ENCODE measurements around the gene DBNDD2.

The DBNDD2 gene

DNA sequence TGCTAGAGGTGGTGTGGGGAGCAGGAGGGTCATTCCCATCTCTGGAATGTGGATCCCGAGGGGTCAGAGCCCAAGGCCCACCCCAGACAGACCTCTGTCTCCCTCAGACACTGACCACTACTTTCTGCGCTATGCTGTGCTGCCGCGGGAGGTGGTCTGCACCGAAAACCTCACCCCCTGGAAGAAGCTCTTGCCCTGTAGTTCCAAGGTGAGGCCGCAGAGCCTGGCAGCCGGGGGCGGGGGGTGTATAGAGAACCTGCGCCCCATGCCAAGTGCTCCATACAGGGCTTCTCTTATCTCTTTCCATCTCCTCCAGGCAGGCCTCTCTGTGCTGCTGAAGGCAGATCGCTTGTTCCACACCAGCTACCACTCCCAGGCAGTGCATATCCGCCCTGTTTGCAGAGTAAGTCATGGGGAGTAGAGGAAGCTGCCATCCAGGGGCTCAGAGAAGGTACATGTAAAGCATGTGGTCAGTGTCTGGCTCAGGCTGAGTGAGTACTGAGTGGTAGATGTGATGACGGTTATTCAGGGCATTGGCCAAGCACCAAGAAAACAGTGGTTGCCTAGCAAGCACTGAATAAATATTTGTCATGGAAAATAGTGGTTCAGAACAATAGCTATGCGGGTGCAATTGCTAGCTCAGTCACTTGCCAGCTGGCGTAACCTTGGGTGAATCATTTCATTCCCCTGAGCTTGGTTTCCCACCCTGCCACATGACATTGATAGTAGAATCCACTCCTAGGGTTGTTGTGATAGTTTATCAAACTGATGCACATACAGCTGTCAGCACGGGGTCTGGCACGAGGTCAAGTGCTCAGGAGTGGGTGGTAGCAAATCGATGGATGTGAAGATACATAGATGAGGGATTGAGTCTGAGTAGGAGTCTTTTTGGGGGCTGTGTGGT, 11.4 kb downstream of the DBNDD2 start:
- peak; percentile 53 for DNase-seq

DNA sequence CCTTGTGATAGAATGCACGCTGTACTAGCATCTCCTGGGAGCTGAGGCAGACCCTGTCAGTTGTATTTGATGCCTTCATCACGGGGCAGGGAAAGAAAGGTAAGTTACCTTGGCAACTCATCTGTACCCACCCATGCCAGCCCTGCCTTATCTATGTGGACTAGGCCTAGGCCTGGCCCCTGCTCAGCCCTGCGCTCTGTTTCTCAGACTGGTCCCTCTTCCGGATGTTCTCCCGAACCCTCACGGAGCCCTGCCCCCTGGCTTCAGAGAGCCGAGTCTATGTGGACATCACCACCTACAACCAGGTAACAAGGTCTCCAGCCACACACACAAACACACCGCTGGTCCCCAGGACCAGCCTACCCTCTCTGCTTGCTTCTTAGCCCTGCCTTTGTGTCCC, 12.0 kb downstream of the DBNDD2 start:
- no peak for DNase-seq

DNA sequence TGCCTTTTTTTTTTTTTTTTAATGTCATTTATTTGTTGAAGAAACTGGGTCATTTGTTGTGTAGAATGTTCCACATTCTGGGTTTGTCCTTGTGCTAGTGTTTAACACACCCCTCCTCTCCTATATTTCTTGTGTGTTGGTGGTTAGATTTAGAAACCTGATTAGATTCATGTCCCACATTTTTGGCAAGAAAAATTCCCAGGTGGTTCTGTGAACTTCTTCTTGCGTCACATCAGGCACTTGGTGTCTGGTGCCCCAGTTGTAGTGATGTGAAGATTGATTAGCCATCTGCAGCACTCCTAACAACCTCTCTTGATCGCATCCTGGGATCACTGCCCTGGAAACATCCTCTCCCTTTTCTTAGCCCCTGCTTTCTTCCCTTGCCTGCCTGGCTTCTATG, 15.6 kb downstream of the DBNDD2 start:
- no peak for DNase-seq

DNA sequence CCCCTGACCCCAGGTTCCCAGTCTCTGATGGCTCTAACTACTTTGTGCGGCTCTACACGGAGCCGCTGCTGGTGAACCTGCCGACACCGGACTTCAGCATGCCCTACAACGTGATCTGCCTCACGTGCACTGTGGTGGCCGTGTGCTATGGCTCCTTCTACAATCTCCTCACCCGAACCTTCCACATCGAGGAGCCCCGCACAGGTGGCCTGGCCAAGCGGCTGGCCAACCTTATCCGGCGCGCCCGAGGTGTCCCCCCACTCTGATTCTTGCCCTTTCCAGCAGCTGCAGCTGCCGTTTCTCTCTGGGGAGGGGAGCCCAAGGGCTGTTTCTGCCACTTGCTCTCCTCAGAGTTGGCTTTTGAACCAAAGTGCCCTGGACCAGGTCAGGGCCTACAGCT, 17.5 kb downstream of the DBNDD2 start:
- no peak for DNase-seq

DNA sequence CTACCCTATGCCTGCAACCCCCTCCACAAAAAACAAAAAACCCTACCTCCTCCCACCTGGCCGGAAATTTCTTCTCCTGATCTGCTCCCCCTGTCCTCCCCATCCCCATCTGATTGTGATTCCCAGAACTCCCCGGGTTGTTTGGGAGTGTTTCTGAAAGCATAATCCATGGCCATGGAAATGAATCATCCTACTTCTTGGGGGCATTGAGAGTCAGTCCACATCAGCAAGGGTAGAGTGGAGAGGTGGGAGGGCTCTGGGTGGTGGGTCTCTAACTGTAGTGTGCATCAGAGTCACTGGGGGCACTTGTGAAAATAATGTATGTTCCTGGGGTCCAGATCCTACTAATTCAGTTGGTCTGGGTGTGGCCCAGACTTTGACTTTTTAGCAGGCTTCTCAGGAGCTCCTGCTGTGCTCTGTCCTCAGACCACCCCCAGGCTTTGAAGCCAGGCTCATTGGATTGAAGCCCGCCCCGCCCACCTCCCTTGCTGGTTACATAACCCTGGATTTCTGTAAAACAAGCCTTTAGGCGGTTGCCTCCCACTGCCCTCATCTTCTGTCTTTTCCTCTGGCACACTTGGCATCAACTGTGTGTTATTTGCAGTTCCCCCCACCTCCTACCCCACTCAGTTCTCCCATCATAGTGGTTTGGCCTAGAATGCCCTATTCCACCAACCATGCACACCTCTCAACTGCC, 18.4 kb downstream of the DBNDD2 start:
- DNase-seq: no peak

DNA sequence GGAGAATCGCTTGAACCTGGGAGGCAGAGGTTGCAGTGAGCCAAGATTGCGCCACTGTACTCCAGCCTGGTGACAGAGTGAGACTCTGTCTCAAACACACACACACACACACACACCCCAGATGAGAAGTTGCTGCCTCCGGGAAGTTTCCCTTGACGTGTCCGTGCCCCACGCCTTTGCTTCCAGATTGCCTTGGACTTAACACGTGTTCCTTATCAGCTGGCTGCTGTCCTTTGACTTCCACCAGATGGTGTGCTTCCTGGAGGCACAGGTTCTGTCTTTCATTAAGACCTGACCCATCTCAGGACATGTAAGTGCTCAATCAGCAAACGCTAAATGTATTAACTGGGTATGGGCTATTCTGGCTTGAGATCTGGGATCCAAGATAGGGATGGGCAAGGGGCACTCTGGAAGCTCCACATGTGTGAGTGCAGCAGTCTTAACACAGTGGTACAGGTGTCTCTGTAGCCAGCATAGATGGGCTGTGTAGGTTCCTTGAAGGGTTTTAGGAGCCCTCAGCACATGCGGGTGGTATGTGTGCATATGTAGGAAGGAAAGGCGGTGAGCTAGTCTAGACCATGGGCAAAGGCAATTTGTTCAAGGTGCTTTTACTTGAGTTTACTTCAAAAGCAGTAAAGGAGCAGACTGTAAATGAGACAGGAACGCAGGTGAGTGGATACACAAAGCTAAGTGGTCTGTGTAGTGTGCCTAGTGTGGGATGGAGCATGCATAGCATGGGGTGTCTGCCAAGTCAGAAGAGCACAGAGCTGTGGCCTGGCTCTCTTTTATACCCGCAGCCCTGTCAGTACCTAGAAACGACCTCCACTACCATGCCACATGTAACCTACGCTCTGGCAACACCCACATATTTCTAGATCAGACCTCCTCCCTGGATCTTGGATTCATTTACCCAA, 19.4 kb downstream of the DBNDD2 start:
- no peak for DNase-seq

DNA sequence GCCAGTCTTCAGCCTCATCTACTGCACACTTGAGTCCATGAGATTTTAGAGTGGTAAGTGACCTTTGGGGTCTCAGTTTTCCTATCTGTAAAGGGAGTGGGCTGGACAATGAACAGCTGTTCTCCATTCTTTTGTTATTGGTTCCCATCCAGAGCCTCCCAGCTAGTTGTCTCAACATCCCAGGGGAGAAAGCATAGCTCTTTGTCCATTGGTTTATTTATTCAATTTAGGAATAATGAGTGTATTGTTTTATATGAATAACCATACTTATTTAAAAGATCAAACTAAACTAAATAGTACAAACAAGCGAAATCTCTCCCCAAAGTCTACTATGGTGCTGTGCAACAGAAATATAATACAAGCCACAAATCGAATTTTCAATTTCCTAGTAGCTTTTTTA, 21.5 kb downstream of the DBNDD2 start:
- DNase-seq: no peak

DNA sequence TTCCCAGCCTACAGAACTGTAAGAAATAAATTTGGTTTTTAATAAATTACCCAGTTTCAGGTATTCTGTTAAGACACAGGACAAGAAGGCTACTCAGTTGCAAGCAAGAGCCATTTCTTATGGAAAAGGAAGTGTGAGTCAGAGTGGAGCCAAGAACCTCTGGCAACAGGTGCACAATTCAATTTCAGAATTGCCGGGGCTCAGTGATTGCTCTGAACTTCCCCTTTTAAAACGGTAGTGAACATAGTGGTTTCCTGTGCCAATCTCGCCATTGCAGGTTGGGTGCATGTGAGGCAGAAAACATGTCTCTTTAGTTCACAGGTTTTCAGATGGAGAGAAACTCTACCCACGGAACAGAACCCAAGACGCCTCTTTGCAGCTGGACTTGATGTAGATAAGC, 24.2 kb downstream of the DBNDD2 start:
- no peak for DNase-seq

DNA sequence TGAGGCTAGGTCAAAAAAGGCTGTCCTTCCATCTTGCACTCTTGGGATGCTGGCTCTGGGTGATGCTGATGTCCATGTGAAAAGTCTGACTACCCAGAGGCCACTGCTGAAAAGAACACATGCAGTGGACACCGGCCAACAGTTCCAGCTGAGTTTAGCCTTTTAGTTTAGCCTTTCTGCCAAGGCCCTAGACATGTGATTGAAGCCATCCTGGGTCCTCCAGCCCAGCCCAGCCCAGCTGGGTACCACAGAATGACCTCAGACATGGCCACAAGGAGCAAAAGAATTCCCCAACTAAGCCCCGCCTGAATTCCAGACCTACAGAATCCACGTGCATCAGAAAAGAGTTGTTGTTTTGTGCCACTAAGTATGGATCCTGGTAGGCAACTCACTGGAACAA, 25.2 kb downstream of the DBNDD2 start:
- DNase-seq: no peak

DNA sequence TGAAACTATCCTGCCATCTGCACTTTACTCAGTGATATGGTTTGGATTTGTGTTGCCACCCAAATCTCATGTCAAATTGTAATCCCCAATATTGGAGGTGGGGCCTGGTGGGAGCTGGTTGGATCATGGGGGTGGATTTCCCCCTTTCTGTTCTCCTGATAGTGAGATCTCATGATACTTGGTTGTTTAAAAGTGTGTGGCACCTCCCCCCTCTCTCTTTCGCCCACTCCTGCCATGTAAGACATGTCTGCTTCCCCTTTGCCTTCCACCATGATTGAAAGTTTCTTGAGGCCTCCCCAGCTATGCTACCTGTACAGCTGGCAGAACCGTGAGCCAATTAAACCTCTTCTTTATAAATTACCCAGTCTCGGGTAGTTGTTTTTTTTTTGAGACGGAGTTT, 25.9 kb downstream of the DBNDD2 start:
- DNase-seq: no peak

DNA sequence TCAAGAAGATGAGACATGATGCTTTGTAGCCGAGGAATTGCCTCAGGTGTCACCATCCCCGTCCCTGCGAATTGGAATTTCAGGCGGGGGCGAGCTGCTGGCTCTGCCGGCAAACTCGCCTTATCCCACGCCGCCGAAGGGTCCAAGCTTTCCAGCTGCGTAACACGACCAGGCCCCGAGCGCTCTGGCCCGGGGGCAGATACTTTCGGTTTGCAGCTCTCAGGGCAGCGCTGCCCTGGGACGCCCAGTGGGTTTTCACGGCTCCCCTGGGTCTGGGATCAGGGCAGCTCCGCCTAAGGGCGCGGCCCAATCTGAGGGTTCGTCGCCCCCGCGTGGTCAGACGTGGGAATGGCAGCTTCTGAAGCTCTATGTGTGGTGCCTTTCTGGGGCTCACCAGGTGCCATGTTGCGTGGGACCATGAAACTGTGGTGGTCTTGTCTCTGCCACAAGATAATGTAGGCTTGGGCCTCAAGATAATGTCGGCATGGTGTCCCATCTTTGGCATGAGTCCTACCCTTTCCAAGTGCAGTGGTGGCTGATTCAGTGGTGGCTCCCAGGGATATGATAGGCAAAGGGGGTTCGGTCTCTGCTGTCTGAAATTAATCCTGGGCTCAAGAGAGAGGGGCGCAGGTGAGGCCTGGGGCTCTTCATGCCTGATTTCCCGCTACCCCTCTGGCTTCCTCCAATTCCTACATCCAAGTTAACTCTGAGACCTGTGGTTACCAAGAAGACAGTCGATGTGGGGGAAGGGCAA, 28.8 kb downstream of the DBNDD2 start:
- DNase-seq: peak; percentile 71

DNA sequence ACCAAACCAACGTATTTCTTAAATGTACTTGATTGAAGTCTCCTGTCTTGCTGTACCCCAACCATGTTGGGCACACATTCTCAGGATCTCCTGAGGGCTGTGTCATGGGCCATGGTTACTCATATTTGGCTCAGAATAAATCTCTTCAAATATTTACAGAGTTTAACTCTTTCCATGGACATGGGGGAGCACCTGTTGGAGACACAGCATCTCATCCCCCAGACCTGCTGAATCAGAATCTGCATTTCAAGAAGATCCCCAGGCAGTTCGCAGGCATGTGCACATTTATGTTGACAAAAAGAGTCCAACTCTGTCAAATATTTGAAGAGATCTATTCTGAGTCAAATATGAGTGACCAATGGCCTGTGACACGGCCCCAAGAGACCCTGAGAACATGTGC, 32.3 kb downstream of the DBNDD2 start:
- no peak for DNase-seq

DNA sequence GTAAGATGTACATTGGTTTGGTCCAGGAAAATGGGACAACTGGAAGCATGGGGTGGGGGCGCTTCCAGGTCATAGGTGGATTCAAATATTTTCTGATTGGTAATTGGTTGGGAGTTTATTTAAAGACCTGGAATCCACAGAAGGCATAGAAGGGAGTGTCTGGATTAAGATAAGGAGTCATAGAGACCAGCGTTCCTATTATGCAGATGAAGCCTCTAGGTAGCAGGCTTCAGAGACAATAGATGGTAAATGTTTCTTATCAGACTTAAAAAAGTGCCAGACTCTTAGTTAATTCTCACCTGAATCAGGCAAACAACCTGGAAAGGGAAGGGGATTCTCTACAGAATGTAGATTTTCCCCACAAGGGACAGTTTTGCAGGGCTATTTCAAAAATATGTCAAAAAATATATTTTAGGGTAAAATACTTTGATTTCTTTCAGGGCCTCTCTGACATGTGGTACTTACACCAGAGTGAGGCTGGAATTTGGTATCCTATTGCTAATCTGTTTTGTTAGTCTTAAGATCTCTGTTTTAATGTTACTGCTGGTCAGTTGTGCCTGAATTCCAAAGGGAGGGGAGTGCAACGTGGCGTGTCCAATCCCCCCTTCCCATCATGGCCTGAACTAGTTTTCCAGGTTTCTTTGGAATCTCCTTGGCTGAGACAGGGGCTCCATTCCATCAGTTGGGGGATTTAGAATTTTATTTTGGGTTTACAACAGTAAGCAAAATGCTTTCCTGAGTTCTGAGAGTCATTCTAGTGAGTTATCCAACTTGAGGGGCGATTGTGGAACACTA, 33.0 kb downstream of the DBNDD2 start:
- no peak for DNase-seq

DNA sequence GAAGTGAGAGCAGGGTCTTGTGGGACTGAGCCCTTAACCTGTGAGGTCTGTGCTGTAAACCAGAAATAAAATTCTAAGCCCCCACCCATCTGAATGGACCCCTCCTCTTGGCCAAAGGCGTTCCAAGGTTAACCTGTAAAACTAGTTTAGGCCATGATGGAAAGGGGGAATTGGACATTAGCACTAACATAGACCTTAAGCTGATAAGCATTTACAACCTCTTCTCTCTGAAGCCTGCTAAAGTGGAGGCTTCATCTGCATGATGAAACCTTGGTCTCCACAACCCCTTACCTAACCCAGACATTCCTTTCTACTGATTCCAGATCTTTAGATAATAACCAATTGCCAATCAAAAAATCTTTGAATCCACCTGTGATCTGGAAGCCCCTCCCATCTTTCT, 33.7 kb downstream of the DBNDD2 start:
- no peak for DNase-seq

DNA sequence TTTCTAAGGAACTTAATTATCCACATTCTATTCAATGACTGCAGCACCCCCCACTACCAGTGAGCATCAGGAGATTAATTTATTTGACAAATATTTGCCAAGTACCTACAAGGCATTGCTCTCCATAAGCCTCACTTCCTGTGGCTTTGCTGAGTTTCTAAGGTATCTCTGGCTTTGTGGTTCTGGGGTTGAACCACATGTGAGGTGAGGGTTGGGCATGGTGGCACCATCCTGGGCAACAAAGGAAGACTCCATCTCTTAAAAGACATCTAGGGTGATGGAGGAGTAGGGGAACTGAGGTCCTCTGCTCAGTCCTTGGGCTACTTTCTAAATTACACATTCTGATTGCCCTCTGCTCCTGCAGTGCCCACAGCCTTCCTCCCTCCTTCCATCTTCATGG, 36.0 kb downstream of the DBNDD2 start:
- DNase-seq: no peak

DNA sequence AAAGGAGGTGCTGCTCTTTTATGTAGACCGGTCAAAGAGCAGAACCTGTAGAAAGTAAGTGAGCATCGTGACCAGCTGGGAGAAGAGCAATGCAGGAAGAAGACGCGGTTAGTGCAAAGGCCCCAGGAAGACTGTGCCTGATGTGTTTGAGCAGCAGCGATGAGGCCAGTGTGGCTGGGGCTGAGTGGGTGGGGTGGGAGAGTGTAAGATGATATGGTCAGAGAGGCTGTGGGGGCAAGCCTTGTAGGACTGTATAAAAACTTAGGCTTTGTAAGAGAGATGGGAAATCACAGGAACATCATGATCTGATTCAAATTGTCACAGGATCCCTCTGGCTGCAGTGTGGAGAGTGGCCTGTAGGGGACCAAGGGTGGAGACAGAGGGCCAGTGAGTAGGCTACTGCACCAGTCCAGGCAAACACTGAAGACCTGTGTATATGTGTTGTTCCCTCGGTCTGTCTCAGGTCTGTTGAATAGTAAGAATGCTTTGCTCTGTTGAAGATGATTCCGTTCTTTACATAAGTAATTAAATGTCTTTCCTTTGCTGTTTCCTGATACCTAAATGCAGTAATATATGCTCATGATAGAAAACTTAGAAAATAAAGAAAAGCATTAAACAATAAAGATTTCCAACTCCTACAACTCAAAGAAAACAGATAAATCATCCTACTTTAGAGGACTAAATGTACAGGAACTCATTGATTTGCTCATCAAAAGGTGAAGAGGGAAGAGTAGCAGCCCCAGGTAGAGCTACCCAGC, 37.9 kb downstream of the DBNDD2 start:
- no peak for DNase-seq

DNA sequence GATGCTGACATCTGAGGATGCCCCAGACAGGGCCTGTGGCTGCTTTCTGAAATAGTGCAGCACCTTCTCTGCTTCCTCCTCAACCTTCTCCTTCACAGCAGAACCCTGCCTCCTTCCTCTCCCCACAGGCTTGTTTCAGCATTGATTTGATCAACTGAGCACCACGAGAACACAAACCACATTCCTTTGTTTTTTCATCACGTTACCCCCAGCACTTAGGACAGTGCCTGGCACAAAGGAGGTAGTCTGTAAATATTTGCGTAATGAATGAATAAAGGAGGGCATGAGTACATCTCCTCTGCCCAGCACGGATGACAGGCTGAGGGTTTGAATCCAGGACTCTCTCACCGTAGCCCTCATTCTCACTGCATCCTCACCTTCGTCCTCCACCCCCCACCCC, 40.2 kb downstream of the DBNDD2 start:
- no peak for DNase-seq

DNA sequence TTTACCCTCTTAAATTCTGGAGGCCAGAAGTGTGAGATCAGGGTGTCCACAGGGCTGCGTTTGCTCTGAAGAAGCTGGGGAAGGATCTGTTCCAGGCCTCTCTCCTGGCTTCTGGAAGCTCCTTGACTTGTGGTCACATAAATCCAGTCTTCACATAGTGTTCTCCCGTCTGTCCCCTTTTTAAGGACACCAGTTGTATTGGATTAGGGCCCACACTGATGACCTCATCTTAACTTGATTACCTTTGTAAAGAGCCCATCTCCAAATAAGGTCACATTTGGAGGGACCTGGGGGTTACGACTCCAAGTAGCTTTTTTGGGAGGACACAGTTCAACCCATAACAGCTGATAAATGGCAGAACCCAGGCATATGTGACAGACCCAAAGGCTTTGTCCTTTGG, 41.4 kb downstream of the DBNDD2 start:
- DNase-seq: no peak

DNA sequence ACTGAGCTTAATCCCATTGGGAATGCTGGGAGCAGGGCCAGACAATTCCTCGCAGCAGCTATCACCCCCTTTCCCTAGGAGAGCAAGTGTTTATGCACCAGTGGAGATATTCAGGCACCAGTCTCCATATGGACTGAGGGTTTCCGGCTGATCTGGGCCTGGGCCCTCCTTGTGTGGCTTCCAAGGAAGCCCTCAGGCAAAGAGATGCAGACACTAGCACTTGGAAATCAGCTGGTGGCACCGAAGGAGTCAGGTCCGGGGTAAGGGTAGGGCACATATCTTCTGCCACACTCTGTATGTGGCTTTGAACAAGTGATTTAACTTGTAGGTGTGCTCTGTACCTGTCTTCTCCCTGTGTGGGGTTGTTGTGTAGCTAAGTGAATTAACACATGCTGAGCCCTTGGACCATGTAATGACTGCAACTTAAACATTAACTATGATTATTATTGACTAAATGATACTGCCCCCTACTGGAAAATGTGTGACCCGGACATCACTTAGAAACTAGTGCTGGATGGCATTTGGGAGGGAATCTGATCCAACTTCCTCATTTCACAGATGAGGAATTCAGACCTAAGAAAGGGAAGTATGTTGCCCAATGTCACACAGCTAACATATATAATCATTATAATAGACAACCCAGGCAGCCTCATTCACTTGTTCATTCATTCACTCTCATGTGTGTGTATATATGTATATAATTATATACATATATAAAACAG, 42.2 kb downstream of the DBNDD2 start:
- DNase-seq: peak; percentile 56

DNA sequence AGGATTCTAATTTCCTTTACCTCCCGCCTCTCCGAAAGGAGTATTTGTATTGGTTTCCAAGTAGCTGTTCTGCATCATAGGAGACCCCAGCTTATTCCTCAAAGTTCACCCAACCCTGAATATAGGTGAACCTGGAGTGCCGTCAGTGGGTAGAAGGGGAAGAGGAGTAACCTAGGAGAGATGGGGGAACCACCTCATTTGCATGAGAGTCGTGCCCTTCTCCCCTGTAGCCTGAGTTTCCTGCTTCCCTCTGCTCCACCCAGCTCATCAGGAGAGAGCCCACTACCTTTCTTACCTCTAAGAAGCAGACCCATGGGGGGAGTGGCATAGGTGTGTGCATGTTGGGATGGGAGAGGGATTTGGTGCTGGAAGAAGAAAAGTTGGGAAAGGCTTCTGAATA, 44.1 kb downstream of the DBNDD2 start:
- DNase-seq: no peak

Measured in NCI-H1105 treated with DMSO at 0.1 percent for 48 hours (cell line).